IMR-90 (cell line): ENCODE data around the gene PROZ. TPM values are rescaled to one million over a fixed set of nuclear protein-coding genes. Genes with fewer than 3 reads are reported as not detected.
A peak's percentile ranks its signal among the peaks of the same experiment; 100 is the strongest.

Experiments used
- ATAC-seq: fragments of 200-7000 bp; cut with Tn5 transposase; 2 replicates; pipeline ENCODE4 v1.9.1; 2020; ENCODE audit warnings: low read depth, mild to moderate bottlenecking, moderate library complexity
- BruUV-seq: library from RNA; stranded (reverse); fragments of 400-500 nt; replicated peaks from 2 replicates; lab custom pipeline; 2021; lab: Mats Ljungman, UMichigan
- CTCF ChIA-PET: fragments of 300-600 bp; formaldehyde crosslinking; extraction: SDS; loops from one replicate; lab custom pipeline; 2021; ENCODE audit warnings: antibody characterized with exemption; lab: Yijun Ruan, JAX
- POLR2A ChIA-PET: fragments of 300-600 bp; sonication (Branson Sonifier 250); formaldehyde crosslinking; loops from one replicate; lab custom pipeline; 2022; ENCODE audit warnings: antibody characterized with exemption; ENCODE audit not compliant: unreplicated experiment; lab: Charles Lee
- DNase-seq: peaks from one replicate; pipeline ENCODE4 v3.0.0; 2013
- H2AFZ ChIP-seq: replicated peaks from 2 replicates; pipeline ENCODE3; 2013; ENCODE audit warnings: low read length, mild to moderate bottlenecking; ENCODE audit not compliant: poor library complexity
- H2AK5ac ChIP-seq: 2 replicates; pipeline ENCODE4 v1.6.1; 2013; ENCODE audit warnings: low read depth, low read length, inconsistent platforms
- H2AK9ac ChIP-seq: replicated peaks from 2 replicates; pipeline ENCODE3; 2013; ENCODE audit warnings: mild to moderate bottlenecking, low read depth, low read length, moderate library complexity; ENCODE audit not compliant: poor library complexity
- H2BK120ac ChIP-seq: 2 replicates; pipeline ENCODE4 v1.6.1; 2013; ENCODE audit warnings: low read depth, low read length, inconsistent platforms
- H2BK15ac ChIP-seq: 3 replicates; pipeline ENCODE4 v1.6.1; 2013; ENCODE audit warnings: low read depth, low read length, inconsistent platforms
- H2BK20ac ChIP-seq: 2 replicates; pipeline ENCODE4 v1.6.1; 2013; ENCODE audit warnings: low read depth, mild to moderate bottlenecking, inconsistent platforms, low read length, moderate library complexity
- H2BK5ac ChIP-seq: 2 replicates; pipeline ENCODE4 v1.6.1; 2013; ENCODE audit warnings: mild to moderate bottlenecking, low read depth, low read length, inconsistent platforms; ENCODE audit not compliant: poor library complexity, severe bottlenecking
- H3K14ac ChIP-seq: replicated peaks from 2 replicates; pipeline ENCODE4 v1.6.1; 2013; ENCODE audit warnings: low read depth, low read length, inconsistent platforms
- H3K18ac ChIP-seq: 2 replicates; pipeline ENCODE4 v1.6.1; 2013; ENCODE audit warnings: low read depth, low read length, control low read depth
- H3K23ac ChIP-seq: 2 replicates; pipeline ENCODE4 v1.6.1; 2013; ENCODE audit warnings: low read depth, low read length, inconsistent platforms
- H3K27ac ChIP-seq: 2 replicates; pipeline ENCODE4 v1.5.1; 2013; ENCODE audit warnings: mild to moderate bottlenecking, control low read depth, low read length; ENCODE audit not compliant: insufficient read depth
- H3K27me3 ChIP-seq: 2 replicates; pipeline ENCODE4 v1.6.1; 2013; ENCODE audit warnings: low read length; ENCODE audit not compliant: control insufficient read depth, insufficient read depth
- H3K36me3 ChIP-seq: 2 replicates; pipeline ENCODE4 v1.6.1; 2013; ENCODE audit warnings: low read length, mixed read lengths; ENCODE audit not compliant: control insufficient read depth, insufficient read depth
- H3K4ac ChIP-seq: 2 replicates; pipeline ENCODE4 v1.6.1; 2013; ENCODE audit warnings: low read depth, low read length, inconsistent platforms
- H3K4me1 ChIP-seq: 2 replicates; pipeline ENCODE4 v1.6.1; 2013; ENCODE audit warnings: low read length, mixed read lengths; ENCODE audit not compliant: control insufficient read depth, insufficient read depth
- H3K4me2 ChIP-seq: 2 replicates; pipeline ENCODE4 v1.6.1; 2013; ENCODE audit warnings: low read depth, mild to moderate bottlenecking, control low read depth, low read length, moderate library complexity
- H3K4me3 ChIP-seq: 2 replicates; pipeline ENCODE4 v1.5.1; 2013; ENCODE audit warnings: low read depth, mild to moderate bottlenecking, control low read depth, low read length, moderate library complexity; ENCODE audit not compliant: insufficient read depth
- H3K56ac ChIP-seq: 2 replicates; pipeline ENCODE4 v1.6.1; 2013; ENCODE audit warnings: low read length, inconsistent platforms; ENCODE audit not compliant: insufficient read depth; ENCODE audit errors: extremely low read depth
- H3K79me1 ChIP-seq, 2 experiments: 2 replicates each; pipeline ENCODE4 v1.6.1; 2013; ENCODE audit warnings: low read length in 2 of 2, inconsistent platforms in 1 of 2, low read depth in 1 of 2
- H3K9ac ChIP-seq: 2 replicates; pipeline ENCODE4 v1.6.1; 2013; ENCODE audit warnings: low read depth, low read length, control low read depth
- H3K9me1 ChIP-seq: 2 replicates; pipeline ENCODE4 v1.6.1; 2013; ENCODE audit warnings: low read length, inconsistent platforms; ENCODE audit not compliant: insufficient read depth
- H3K9me3 ChIP-seq: 2 replicates; pipeline ENCODE4 v1.6.1; 2013; ENCODE audit warnings: low read length; ENCODE audit not compliant: control insufficient read depth, insufficient read depth
- H4K20me1 ChIP-seq: 2 replicates; pipeline ENCODE4 v1.6.1; 2013; ENCODE audit warnings: low read length, inconsistent platforms; ENCODE audit not compliant: insufficient read depth
- H4K5ac ChIP-seq: 2 replicates; pipeline ENCODE4 v1.6.1; 2013; ENCODE audit warnings: mild to moderate bottlenecking, low read depth, low read length, control low read depth
- H4K8ac ChIP-seq, 2 experiments: 2 replicates each; pipeline ENCODE4 v1.6.1; 2013; ENCODE audit warnings: low read depth in 2 of 2, low read length in 2 of 2, control low read depth in 1 of 2, inconsistent platforms in 1 of 2
- H4K91ac ChIP-seq: 2 replicates; pipeline ENCODE4 v1.6.1; 2013; ENCODE audit warnings: low read depth, low read length, inconsistent platforms; ENCODE audit not compliant: insufficient read depth
- CEBPB ChIP-seq: IDR thresholded peaks from 2 replicates; pipeline ENCODE4 v1.6.1; 2012; ENCODE audit warnings: low read depth, low read length, improper control_type of control experiment
- FOS ChIP-seq: fragments of 150-350 bp; IDR thresholded peaks from 2 replicates; pipeline ENCODE4 v1.6.1; 2016; ENCODE audit warnings: low read depth, low read length
- NFE2L2 ChIP-seq: fragments of 150-350 bp; IDR thresholded peaks from 2 replicates; pipeline ENCODE4 v1.6.1; 2016; ENCODE audit warnings: low read depth, mild to moderate bottlenecking, low read length
- SMC3 ChIP-seq: fragments of 150-350 bp; IDR thresholded peaks from 2 replicates; pipeline ENCODE4 v1.6.1; 2016; ENCODE audit warnings: low read depth, mild to moderate bottlenecking, antibody characterized with exemption, low read length, moderate library complexity
- WGBS, 2 experiments: methylation state at CpG; one replicate each; pipeline versions ENCODE4 v1.1.5 to v1.1.7; 2013; ENCODE audit warnings: missing lambda C conversion rate in 2 of 2; ENCODE audit not compliant: insufficient read length in 1 of 2; ENCODE audit errors: extremely low coverage in 2 of 2; 5-methylcytosine and 5-hydroxymethylcytosine counted together
- dilution Hi-C: fragments of 300-500 bp; cut with HindIII; formaldehyde crosslinking; loops from one replicate; pipeline ENCODE4 v1.14.3; 2018; ENCODE audit warnings: low sequenced_read_pairs; ENCODE audit not compliant: unreplicated experiment
- in situ Hi-C: fragments of 300-500 bp; cut with MboI; formaldehyde crosslinking; loops from 3 replicates; pipeline ENCODE4 v1.14.3; 2019; ENCODE audit warnings: low sequenced_read_pairs, inconsistent platforms, mixed read lengths
- intact Hi-C: fragments of 100-400 bp; cut with micrococcal nuclease; formaldehyde crosslinking; loops from 2 replicates; pipeline ENCODE4 v1.10.0; 2022
- polyA plus RNA-seq, 3 experiments: library from polyadenylated mRNA; depleted of rRNA; stranded (reverse); fragments of >200 nt; gene quantifications; 2 replicates each; pipeline ENCODE4 v1.2.3, GENCODE V29; 2012; ENCODE audit warnings: low replicate concordance in 1 of 3
- total RNA-seq: library from RNA; depleted of rRNA; stranded (reverse); fragments of >200 nt; gene quantifications from 2 replicates; pipeline ENCODE4 v1.2.3, GENCODE V29; 2012
- TF ChIP-seq, protein P1 (sequence below): fragments of 150-350 bp; IDR thresholded peaks from 2 replicates; pipeline ENCODE4 v1.6.1; 2016; ENCODE audit warnings: low read depth, mild to moderate bottlenecking, low read length, moderate library complexity, borderline replicate concordance

Gene PROZ
- total and polyA plus RNA-seq, 2 of the 4 experiments (the other 2 are of a cell fraction): not detected

DNA sequence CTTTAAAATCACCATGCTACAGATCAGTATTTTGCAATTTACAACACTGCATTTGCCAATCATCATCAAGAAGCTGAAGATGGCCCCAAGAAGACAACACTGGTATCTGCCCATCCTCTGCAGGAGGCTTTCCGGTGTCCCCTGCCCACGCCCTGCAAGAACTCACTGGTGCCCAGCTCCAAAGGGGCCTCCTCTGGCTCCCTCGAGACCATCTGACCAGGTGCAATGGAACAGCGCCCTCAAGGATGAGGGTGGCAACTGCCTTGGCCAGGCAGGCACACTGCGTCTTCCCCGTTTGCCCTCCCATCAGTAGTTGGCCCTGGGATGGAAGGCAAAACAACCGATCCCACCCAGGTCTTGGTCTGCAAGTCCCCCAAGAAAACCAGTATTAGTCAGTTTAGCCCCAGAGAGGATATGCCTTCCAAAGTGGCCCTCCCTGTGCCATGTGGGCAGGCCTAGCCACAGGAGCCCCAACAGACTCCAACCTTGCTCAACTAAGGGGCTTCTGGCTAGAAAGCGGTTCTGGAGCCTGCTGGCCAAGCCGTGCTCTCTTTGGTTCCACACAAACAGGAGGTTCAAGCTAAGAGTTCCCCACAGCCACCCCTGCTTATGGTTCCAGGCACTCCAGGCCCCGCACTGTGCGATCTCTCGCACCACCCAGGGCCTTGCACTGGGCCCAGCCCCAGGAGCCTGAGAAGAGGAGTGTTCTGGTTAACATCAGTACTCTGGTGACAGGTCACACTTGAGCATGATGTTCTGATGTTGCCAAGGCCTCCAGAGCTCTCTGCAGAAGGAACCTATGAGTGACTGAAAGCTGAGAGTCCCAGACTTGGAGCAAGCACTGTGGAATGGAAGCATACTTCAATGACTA lies 45.3 kb downstream of the PROZ start:
- Histone ChIP-seq H3K27ac (peak overlapping the region; percentile 19; the same call in 1 of the 2 replicates), H3K4me1 (peaks cover 29% of the 10 kb centered on the region), H3K4me3 (no peak overlapping the region), H3K4ac (peak overlapping the region; percentile 15; the same call in 1 of the 2 replicates), H4K20me1 (peaks cover 32% of the 10 kb centered on the region), H4K8ac (peak overlapping the region in 1 of 2 experiments; percentile 47; a peak in 2 of 4 replicates), H2AFZ (peak overlapping the region; percentile 13), H2AK5ac (peak overlapping the region; percentile 51), H4K91ac (peak overlapping the region; percentile 15), H3K79me1 (peaks cover 36 to 87% of the 10 kb centered on the region in 2 experiments; a peak in 3 of 4 replicates), H2BK120ac (peak overlapping the region; percentile 42; the same call in 1 of the 2 replicates), H3K27me3 (no peaks in the 10 kb centered on the region), H2BK5ac (peak overlapping the region; percentile 75), H3K23ac (peak overlapping the region; percentile 71; the same call in 1 of the 2 replicates), H2BK20ac (peak overlapping the region; percentile 18; the same call in 1 of the 2 replicates), H3K9me3 (no peaks in the 10 kb centered on the region), H4K5ac (peak overlapping the region; percentile 3; the same call in 1 of the 2 replicates), H2AK9ac (peak overlapping the region; percentile 44), H3K36me3 (peaks cover 20% of the 10 kb centered on the region), H3K9ac (no peak overlapping the region), H3K9me1 (peaks cover 33% of the 10 kb centered on the region), H2BK15ac (0 out of 3 replicates have a peak overlapping the region, but pooled peaks have one; percentile 12), H3K18ac (no peak overlapping the region), H3K14ac (peak overlapping the region; percentile 80; the same call in 1 of the 2 replicates), H3K56ac (no peak overlapping the region), H3K4me2 (no peak overlapping the region)
- WGBS, 2 experiments: 98% methylated on average over 5 of the region's 12 CpGs; no CpG with 5 or more reads in 1 of the 2 experiments
- intact Hi-C loops (no loop called here), in situ Hi-C loops (no loop called here), dilution Hi-C loops (no loop called here)
- no TSS peak for BruUV-seq
- no peak for TF ChIP-seq FOS
- TF ChIP-seq, protein P1, sequence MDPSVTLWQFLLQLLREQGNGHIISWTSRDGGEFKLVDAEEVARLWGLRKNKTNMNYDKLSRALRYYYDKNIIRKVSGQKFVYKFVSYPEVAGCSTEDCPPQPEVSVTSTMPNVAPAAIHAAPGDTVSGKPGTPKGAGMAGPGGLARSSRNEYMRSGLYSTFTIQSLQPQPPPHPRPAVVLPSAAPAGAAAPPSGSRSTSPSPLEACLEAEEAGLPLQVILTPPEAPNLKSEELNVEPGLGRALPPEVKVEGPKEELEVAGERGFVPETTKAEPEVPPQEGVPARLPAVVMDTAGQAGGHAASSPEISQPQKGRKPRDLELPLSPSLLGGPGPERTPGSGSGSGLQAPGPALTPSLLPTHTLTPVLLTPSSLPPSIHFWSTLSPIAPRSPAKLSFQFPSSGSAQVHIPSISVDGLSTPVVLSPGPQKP: no peak
- TF ChIP-seq SMC3: no peak
- no peak for TF ChIP-seq NFE2L2
- TF ChIP-seq CEBPB: no peak
- POLR2A ChIA-PET: no interaction called here
- CTCF ChIA-PET: interaction anchor here (1.1 kb wide), 1 partner anchor 20 kb away, joined by 3 read pairs; no protein-coding TSS in a partner anchor
- DNase-seq: no peak
- ATAC-seq: no peak
